ENCODE results near the gene TMEM116.
"Not testable (repeated sequence)": the region's sequence is repeated elsewhere in the genome, so short reads cannot be mapped to it uniquely, and the experiment has no call there.

The TMEM116 gene

GRCh38 chr12:112009596-112009995 lies 3.4 kb downstream of the TMEM116 start:
- ATAC-seq, DNase-seq: not testable (repeated sequence)

- no peak for ATAC-seq
- DNase-seq = no peak
These were observed 4.0 kb downstream of the TMEM116 start for GRCh38 chr12:112008918-112009317.

GRCh38 chr12:112007945-112008344 lies 5.0 kb downstream of the TMEM116 start:
- DNase-seq (no peak), ATAC-seq (no peak)

GRCh38 chr12:112005419-112006395 lies 7.3 kb downstream of the TMEM116 start:
- ATAC-seq = no peak
- DNase-seq = no peak

- no peak for ATAC-seq
- DNase-seq = no peak
These were observed 8.9 kb downstream of the TMEM116 start for GRCh38 chr12:112004041-112004440.

- ATAC-seq = peak; percentile 85
- no peak for DNase-seq
These were observed 11.4 kb downstream of the TMEM116 start for GRCh38 chr12:112001576-112001975.

GRCh38 chr12:112000820-112001219 lies 12.1 kb downstream of the TMEM116 start:
- DNase-seq = no peak
- no peak for ATAC-seq

GRCh38 chr12:111999129-111999528 lies 13.8 kb downstream of the TMEM116 start:
- not testable (repeated sequence) for DNase-seq, ATAC-seq

GRCh38 chr12:111998015-111998414 lies 14.9 kb downstream of the TMEM116 start:
- DNase-seq = no peak
- no peak for ATAC-seq

- ATAC-seq (no peak), DNase-seq (no peak)
These were observed 15.7 kb downstream of the TMEM116 start for GRCh38 chr12:111997300-111997699.

- no peak for ATAC-seq
- no peak for DNase-seq
These were observed 17.0 kb downstream of the TMEM116 start for GRCh38 chr12:111995782-111996480.

GRCh38 chr12:111994211-111995111 lies 18.5 kb downstream of the TMEM116 start:
- DNase-seq, ATAC-seq: not testable (repeated sequence)

- DNase-seq (no peak), ATAC-seq (peak; percentile 72)
These were observed 19.4 kb downstream of the TMEM116 start for GRCh38 chr12:111993292-111994150.

GRCh38 chr12:111992464-111992863 lies 20.5 kb downstream of the TMEM116 start:
- no peak for ATAC-seq
- no peak for DNase-seq

- peak; percentile 60 for ATAC-seq
- no peak for DNase-seq
These were observed 21.0 kb downstream of the TMEM116 start for GRCh38 chr12:111991946-111992345.

GRCh38 chr12:111991535-111991934 lies 21.4 kb downstream of the TMEM116 start:
- DNase-seq (no peak), ATAC-seq (no peak)

- DNase-seq = no peak
These were observed 28.1 kb downstream of the TMEM116 start for GRCh38 chr12:111984820-111985219.

GRCh38 chr12:111981987-111982386 lies 31.0 kb downstream of the TMEM116 start:
- no peak for ATAC-seq
- DNase-seq = no peak

More at GRCh38 chr12:111984820-111985219, 28.1 kb downstream of the TMEM116 start:
- ATAC-seq = no peak

- no peak for ATAC-seq
- DNase-seq = no peak
These were observed 32.4 kb downstream of the TMEM116 start for GRCh38 chr12:111980598-111980997.

- ATAC-seq = no peak
- DNase-seq = no peak
These were observed 34.4 kb downstream of the TMEM116 start for GRCh38 chr12:111978545-111978944.

- no peak for ATAC-seq
These were observed 36.1 kb downstream of the TMEM116 start for GRCh38 chr12:111976860-111977259.

More at GRCh38 chr12:111976860-111977259, 36.1 kb downstream of the TMEM116 start:
- no peak for DNase-seq
